HG03439 (cell line): ENCODE measurements around the gene EMILIN2.
A peak's percentile ranks its signal among the peaks of the same experiment; 100 is the strongest.

ENCODE experiments used
- ATAC-seq: cut with Tn5 transposase; IDR thresholded peaks from one replicate; pipeline ENCODE4 v1.9.1; 2021; ENCODE audit warnings: mild to moderate bottlenecking, moderate library complexity; ENCODE audit not compliant: unreplicated experiment

The EMILIN2 gene

DNA sequence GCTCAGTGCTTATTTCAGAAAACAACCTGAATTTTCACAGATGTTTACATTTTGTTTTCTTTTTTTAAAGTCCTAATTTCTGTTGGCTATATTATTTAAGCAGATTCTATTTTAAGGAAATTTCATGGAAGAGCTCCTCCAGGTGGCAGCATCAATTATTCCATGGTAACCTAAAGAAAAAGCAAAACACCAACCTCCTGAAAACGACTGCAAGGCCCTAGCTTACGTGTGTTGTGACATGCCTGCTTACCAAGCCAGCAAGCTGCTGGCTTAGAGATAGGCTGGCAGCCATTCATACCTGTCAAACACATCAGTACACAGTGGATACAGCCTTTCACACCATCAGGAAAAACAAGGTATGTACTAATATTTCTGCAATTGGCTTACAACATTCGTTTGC lies 101.2 kb downstream of the EMILIN2 start:
- no peak for ATAC-seq

DNA sequence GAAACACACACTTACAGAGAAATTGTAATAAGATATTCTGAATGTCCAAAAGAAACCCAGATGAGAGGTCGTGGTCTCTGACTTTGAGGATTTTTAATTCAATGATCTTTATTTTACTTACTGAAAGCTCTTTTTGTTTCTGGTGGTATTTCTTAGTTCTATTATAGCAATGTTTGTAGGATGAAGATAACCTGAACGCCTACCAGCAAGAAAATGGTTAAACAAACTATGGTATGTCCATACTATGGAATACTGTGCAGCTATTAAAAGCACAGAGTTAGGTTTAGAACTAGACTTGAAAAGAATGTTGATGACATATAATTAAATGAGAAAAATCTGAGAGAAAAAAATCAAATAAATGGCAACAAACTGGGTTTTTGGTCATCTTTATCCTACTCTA lies 105.8 kb downstream of the EMILIN2 start:
- no peak for ATAC-seq

DNA sequence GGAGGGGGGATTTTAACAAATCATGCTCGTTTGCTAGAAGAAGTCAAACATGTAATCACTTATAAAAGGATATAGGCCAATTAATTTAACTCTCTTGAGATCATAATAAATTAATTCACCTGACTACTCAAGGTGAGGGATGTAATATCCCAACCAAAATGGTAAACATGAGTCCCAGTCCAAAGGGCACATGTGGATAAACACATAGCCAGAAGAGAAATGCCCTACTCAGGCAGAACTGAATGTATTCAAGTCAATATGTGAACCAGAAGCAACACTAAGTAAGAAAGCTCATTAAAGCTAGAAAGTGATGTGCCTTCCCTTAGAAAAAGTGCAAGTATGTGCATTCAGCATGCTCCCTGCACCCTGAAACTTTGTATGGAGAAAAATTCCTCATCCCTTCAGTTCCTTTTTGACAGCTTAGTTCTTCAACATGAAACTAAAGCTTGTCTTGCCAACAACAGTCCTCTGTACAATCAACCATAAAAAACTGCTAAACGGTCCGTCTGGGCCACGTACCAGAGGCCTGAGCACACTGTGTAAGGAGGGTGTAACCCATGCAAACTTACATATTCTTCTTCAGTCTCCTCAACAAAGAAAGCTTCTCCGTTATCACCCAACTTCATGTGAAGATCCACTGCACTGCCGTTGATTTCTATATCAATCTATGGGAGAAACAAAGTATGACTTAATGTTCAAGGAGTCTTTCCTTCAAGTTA lies 107.3 kb downstream of the EMILIN2 start:
- ATAC-seq, result no peak

DNA sequence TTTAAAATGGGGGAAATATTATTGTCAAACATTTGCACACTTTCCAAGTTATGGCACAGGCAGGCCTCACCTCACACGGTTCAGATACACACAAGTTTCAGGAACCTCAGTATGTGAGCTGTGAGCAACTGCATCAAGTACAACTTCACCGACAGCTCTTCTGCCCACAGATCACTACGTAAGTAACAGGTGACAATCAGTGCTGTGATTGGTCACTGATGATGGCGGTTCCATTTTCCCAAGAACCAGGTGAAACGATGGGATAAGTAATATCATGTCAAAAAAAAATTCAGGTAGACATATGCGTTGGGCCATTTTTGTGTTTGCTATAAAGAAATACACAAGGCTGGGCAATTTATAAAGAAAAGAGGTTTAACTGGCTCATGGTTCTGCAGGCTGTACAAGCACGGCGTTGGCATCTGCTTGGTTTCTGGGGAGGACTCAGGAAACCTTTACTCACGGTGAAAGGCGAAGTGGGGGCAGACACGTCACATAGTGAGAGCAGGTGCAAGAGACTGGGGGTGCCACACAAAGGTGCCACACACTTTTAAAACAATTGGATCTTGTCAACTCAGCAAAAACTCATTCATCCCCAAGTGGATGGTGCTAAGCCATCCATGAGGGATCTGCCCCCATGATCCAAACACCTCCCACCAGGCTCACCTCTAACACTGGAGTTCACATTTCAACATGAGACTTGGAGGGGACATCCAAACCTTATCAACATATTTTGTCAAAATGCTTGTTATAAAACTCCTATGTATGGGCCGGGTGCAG lies 108.3 kb downstream of the EMILIN2 start:
- ATAC-seq, result no peak

DNA sequence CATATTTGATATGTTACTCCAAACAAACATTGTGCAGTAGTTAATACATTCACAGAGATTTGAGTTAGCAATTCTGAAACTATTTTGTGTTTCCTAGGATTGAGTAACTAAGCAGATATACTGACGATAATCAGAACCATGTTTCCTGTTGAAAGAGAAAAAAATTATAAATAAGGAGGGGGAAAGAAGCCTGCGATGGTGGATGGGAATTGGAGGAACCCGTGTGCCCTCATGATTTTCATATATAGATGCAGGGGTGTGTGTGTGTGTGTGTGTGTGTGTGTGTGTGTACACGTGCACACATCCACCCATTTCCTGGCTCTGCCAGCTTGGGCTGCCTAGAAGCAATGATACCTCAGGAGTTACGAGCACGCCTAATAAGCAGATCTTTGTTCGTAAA lies 109.2 kb downstream of the EMILIN2 start:
- ATAC-seq, result no peak

DNA sequence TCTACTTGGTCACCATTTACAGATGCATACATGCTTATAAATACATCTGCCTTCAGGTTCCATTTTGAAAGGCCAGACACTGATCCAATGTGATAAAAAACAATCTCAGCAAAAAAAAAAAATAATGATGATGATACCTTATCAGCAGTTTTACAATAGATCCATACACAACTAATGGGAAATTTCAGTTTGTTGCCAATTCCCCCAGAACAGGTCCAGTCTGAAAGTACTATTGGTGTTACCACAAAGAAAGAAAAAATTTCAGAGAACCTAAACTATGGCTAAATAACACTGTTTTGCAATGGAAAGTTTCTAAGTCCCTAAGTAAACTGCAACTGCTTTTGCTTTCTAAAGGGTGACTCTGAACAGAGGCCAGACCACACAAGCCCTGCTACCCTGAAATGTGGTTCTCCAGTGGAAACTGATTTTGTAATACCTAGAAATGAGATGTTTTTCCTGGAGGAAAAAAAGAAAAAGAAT lies 112.1 kb downstream of the EMILIN2 start:
- ATAC-seq, result peak; percentile 37

DNA sequence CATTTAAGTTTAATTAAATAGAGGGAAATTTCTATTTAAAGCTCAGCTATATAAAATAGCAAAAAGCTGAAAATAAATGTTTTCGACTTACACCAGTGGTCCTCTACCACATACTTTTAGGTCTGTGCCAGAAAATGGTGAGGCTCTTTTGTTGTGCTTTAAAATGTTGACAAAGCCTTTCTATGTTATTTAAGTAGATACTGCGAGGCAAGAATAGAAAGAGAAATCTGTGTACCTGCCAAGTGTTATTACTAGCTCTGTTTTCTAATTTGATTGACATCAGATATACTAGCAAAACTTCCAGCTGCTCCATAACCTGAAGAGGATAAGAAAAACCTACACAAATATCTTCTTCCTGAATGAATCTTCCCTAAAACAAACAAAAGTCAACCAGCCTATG lies 112.5 kb downstream of the EMILIN2 start:
- no peak for ATAC-seq

DNA sequence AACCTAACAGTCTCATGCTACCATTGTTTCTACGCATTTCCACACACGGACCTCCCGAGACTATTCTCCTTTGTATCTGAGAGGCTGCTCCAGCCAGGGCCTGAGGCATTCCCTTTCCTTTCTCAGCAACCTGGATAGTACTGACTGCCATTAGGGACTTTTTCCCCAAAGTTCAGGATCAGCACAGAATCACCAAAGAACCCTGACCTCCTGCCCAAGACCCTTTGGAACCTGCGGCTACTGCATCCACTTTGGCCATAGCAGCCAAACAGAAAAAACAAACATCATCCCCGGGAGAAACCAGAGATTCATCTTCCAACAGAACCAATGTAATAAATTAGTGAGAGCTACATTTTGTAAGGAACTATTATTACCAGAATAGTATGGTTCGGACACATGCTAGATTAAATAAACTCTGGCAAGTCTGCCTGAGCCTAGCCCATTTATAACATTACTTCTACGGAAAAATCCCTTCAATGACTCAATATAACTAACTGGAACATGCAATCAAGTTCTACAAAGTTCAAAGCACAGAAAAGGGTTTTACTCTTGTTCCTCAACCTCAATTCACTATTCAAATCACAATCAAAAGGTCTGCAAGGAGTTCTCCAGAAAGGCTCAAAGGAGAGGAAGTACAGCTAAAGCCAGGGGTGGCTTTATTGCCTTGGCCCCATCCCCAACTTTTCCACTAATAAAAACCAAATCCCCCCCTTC lies 114.3 kb downstream of the EMILIN2 start:
- ATAC-seq, result no peak

DNA sequence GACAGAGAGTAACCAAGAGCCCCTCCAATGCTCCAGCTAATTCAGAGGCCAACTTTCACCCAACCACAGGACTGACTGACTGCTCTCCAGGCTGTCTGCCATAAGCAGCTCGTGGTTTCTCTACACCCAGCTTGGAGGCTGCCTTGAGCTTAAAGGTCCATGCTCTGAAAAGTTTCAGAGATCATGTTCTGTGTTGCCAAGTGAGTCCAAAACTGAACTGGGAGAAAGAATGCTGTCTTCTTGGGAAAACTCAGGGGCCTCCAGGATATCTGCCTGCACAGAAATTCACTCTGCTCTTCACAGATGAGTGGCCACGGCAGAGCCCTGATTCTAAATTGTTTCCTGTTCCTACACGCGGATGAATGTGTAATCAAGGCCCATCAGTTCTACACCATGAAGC lies 115.0 kb downstream of the EMILIN2 start:
- no peak for ATAC-seq

DNA sequence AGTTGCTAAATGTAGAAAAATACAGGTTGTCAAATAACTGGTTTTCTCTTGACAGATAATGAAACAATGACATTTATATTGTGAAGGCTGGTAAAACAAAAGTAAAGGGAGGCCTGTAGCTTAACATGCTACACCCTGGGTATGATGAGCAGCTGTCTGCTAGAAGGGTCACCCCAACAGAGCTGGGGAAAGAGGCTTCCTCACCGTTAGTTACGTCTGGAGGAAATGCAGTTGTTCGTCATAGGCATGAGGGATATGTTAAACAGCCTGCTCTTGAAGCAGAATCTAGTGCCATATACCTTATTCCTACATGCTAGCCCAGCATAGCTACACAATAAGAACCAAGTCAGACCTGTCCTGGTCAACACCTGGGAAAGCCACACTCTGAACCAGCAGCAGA lies 116.2 kb downstream of the EMILIN2 start:
- no peak for ATAC-seq

DNA sequence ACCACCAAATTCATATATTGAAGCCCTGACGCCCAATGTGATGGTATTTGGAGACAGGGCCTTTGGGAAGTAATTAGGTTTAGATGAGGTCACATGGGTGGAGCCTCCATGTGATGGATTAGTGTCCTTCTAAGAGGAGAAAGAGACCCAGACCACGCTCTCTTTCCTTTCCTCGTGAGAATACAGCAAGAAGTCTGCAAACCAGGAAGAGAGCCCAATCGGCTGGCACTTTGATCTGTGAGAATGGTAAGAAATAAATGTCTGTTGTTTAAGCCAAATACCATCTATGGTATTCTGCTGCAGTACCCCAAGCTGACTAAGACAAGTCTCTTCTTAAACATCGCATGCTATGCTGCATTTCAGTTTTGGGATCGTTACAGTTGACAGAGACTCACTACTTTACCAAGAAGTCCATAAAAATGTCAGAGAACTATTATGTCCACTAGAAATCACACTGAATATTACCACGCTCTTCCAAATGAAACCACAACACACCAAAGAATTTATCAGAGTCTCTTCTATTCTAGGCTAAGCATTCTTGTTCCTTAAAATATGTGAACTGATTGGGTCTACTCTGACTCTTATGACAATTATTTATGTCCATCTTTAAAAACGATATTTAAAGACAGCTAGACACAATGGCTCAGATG lies 117.7 kb downstream of the EMILIN2 start:
- no peak for ATAC-seq
